ENCODE data around the gene COLEC12. TPM values are rescaled to one million over a fixed set of nuclear protein-coding genes. Genes with fewer than 3 reads are reported as not detected.

The COLEC12 gene
- total RNA-seq, 6 experiments from 2014 or later, result 0.05 to 0.21 (median 0.15) TPM; not detected in 1

DNA sequence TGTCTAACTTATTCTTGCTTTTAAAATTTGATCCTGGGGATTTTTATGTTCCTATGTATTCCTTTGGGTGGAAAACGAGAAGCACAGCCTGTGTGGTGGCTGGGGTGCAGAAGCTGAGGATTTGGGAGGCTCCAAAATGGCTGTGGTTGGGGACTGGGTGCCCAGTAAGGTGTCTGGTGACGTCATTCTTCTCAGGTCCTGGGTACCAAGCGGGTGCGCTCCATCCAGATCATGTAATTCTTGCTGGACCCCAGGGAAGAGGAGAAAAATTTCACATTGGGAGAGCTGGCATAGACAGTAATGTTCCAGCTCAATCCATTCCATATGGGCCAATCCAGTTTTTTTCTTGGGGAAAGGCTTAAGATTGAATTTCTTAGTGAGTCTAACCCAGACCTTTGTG is 171.6 kb downstream of the COLEC12 start:
- TF ChIP-seq CTCF (IDR thresholded peaks at IDR 0.05), result no peak
- Mint-ChIP-seq H3K4me3 (no peak overlapping the region), H3K27me3 (ENCODE audit: insufficient read depth) (peaks cover 61% of the 10 kb centered on the region), H3K4me1 (ENCODE audit: low read depth) (peaks cover 18% of the 10 kb centered on the region), H3K36me3 (ENCODE audit: low read depth) (no peaks in the 10 kb centered on the region), H3K9me3 (no peaks in the 10 kb centered on the region), H3K27ac (no peak overlapping the region)
- no peak for DNase-seq

DNA sequence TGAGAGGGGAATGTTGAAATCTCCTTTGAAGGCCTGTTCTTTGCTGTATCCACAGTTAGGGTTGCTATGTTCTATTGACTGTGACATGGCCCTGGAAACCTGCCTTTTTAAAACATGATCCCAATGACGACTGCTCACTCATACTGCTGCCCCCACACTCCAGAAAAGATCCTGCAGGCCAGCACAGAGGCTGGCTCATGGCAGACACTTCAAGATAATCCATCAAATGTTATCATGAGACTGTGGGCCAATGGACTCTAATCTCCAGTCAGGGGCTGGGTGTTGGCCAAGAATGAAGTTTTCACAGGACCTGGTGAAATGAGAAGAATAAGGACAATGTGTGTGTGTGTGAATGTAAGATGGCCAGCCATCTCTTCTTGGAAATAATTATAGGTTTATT is 173.7 kb downstream of the COLEC12 start:
- Mint-ChIP-seq H3K4me1 (ENCODE audit: low read depth) (peaks cover 25% of the 10 kb centered on the region), H3K36me3 (ENCODE audit: low read depth) (no peaks in the 10 kb centered on the region), H3K27ac (no peak overlapping the region), H3K27me3 (ENCODE audit: insufficient read depth) (peaks cover 52% of the 10 kb centered on the region), H3K4me3 (no peak overlapping the region), H3K9me3 (no peaks in the 10 kb centered on the region)
- no peak for TF ChIP-seq CTCF (IDR thresholded peaks at IDR 0.05)
- DNase-seq, result no peak

DNA sequence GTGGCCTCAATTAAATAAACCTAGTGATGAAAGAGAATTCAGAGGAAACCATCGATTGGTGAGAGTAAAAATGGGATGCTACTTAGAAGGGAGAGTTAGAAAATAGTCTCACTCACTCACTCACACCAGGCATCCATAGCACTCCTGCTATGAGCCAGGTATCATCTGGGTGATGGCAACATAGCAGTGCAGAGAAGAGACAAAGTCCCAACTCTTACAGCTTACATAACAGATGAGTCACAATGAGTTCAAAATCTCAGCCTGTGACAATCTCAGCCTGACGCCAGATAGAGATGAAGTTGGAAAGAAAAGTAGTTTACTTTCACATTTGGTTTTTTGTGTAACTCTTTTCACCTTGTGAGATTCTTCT is 177.3 kb downstream of the COLEC12 start:
- TF ChIP-seq CTCF (IDR thresholded peaks at IDR 0.05), result no peak
- Mint-ChIP-seq H3K36me3 (ENCODE audit: low read depth) (no peaks in the 10 kb centered on the region), H3K27me3 (ENCODE audit: insufficient read depth) (peaks cover 39% of the 10 kb centered on the region), H3K4me1 (ENCODE audit: low read depth) (peaks cover 20% of the 10 kb centered on the region), H3K27ac (no peak overlapping the region), H3K9me3 (no peaks in the 10 kb centered on the region), H3K4me3 (no peak overlapping the region; the same call in 1 of the 2 replicates)
- DNase-seq, result peak; percentile 15

GRCh38 chr18:321865-322467 is 178.5 kb downstream of the COLEC12 start:
- Mint-ChIP-seq H3K4me1 (ENCODE audit: low read depth) (peaks cover 20% of the 10 kb centered on the region), H3K27me3 (ENCODE audit: insufficient read depth) (peaks cover 34% of the 10 kb centered on the region), H3K36me3 (ENCODE audit: low read depth) (no peaks in the 10 kb centered on the region), H3K27ac (no peak overlapping the region), H3K9me3 (no peaks in the 10 kb centered on the region), H3K4me3 (no peak overlapping the region)
- DNase-seq, result no peak
- no peak for TF ChIP-seq CTCF (IDR thresholded peaks at IDR 0.05)

DNA sequence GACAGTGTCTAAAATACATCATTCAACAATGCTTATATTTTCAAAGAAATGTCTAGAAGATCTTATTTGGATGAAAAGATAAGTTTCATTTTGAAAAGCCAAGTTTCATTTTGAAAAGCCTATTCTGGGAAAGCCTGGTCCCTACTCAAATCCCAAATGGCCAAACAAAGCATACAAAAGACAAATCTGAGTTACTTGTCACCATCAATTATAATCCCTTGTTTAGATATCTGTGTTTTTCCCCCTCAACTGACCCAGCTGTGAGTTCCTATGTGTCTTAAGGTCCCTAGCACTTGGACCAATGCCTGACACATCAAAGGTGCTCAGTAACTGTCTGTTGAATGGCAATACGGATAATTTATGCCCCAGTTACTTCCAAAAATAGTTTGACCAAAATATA is 180.3 kb downstream of the COLEC12 start:
- Mint-ChIP-seq H3K9me3 (no peaks in the 10 kb centered on the region), H3K4me1 (ENCODE audit: low read depth) (peaks cover 20% of the 10 kb centered on the region), H3K36me3 (ENCODE audit: low read depth) (no peaks in the 10 kb centered on the region), H3K4me3 (no peak overlapping the region), H3K27ac (no peak overlapping the region), H3K27me3 (ENCODE audit: insufficient read depth) (peaks cover 37% of the 10 kb centered on the region)
- DNase-seq, result no peak
- TF ChIP-seq CTCF (IDR thresholded peaks at IDR 0.05), result no peak

GRCh38 chr18:319720-320119 is 180.8 kb downstream of the COLEC12 start:
- no peaks in the 10 kb centered on the region for H3K9me3 Mint-ChIP-seq
- peaks cover 24% of the 10 kb centered on the region for H3K4me1 Mint-ChIP-seq (ENCODE audit: low read depth)
- no peaks in the 10 kb centered on the region for H3K36me3 Mint-ChIP-seq (ENCODE audit: low read depth)
- no peak overlapping the region for H3K4me3 Mint-ChIP-seq
- no peak for DNase-seq
- peaks cover 36% of the 10 kb centered on the region for H3K27me3 Mint-ChIP-seq (ENCODE audit: insufficient read depth)
- no peak for TF ChIP-seq CTCF (IDR thresholded peaks at IDR 0.05)
- H3K27ac Mint-ChIP-seq, result no peak overlapping the region
